Skeletal muscle satellite cell (primary cell): ENCODE data around the gene ARFGEF3.

ENCODE experiments used
- H3K27me3 ChIP-seq: 2 replicates; pipeline ENCODE4 v1.7.0; 2013; ENCODE audit warnings: low read length; ENCODE audit not compliant: control insufficient read depth, insufficient read depth
- H3K36me3 ChIP-seq: 2 replicates; pipeline ENCODE4 v1.7.0; 2013; ENCODE audit warnings: mild to moderate bottlenecking, control low read depth, low read length; ENCODE audit not compliant: insufficient read depth
- H3K4me1 ChIP-seq: 2 replicates; pipeline ENCODE4 v1.7.0; 2013; ENCODE audit warnings: low read length; ENCODE audit not compliant: control insufficient read depth, insufficient read depth
- H3K4me2 ChIP-seq: 2 replicates; pipeline ENCODE4 v1.7.0; 2013; ENCODE audit warnings: mild to moderate bottlenecking, low read length
- H3K4me3 ChIP-seq: 2 replicates; pipeline ENCODE4 v1.7.0; 2013; ENCODE audit warnings: low read length
- H3K9ac ChIP-seq: 2 replicates; pipeline ENCODE4 v1.7.0; 2013; ENCODE audit warnings: mild to moderate bottlenecking, low read depth, low read length, moderate library complexity
- H3K9me3 ChIP-seq: replicated peaks from 2 replicates; pipeline ENCODE4 v1.7.0; 2013; ENCODE audit warnings: mild to moderate bottlenecking, control low read depth, low read length

Gene ARFGEF3

DNA sequence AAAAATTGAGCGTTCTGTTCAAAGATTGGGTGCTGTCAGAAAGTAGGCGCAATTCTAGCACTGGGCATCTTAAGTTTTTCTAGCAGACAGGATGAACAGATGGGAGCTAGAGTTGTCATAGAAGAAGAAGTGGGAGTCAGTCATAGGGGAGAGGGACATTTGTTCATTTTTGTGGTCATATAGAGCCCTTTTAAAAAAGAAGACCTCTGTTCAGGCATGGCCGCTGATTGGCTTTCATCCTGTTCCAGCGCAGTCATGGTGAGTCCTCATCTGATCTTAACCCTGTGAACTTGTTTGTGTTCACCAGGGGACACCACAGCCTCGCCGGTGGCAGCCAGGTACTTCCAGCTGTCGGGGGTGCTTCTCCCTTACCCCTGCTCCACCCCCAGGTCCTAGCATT lies 86.3 kb downstream of the ARFGEF3 start:
- Histone ChIP-seq H3K9ac (no peak overlapping the region), H3K36me3 (no peaks in the 10 kb centered on the region), H3K4me2 (no peak overlapping the region), H3K27me3 (no peaks in the 10 kb centered on the region), H3K9me3 (no peaks in the 10 kb centered on the region), H3K4me1 (peaks cover 4% of the 10 kb centered on the region), H3K4me3 (no peak overlapping the region)

- no peaks in the 10 kb centered on the region for H3K27me3 ChIP-seq
- H3K9me3 ChIP-seq: no peaks in the 10 kb centered on the region
- no peak overlapping the region for H3K9ac ChIP-seq
- H3K36me3 ChIP-seq: no peaks in the 10 kb centered on the region
- no peak overlapping the region for H3K4me2 ChIP-seq
- H3K4me3 ChIP-seq: no peak overlapping the region
- H3K4me1 ChIP-seq: peaks cover 4% of the 10 kb centered on the region
These were observed 87.1 kb downstream of the ARFGEF3 start for GRCh38 chr6:138248878-138249277.

GRCh38 chr6:138250053-138250452 lies 88.3 kb downstream of the ARFGEF3 start:
- no peaks in the 10 kb centered on the region for H3K27me3 ChIP-seq
- H3K36me3 ChIP-seq: no peaks in the 10 kb centered on the region
- H3K9ac ChIP-seq: no peak overlapping the region
- no peak overlapping the region for H3K4me3 ChIP-seq
- H3K4me1 ChIP-seq: peaks cover 4% of the 10 kb centered on the region
- no peaks in the 10 kb centered on the region for H3K9me3 ChIP-seq
- H3K4me2 ChIP-seq: no peak overlapping the region

DNA sequence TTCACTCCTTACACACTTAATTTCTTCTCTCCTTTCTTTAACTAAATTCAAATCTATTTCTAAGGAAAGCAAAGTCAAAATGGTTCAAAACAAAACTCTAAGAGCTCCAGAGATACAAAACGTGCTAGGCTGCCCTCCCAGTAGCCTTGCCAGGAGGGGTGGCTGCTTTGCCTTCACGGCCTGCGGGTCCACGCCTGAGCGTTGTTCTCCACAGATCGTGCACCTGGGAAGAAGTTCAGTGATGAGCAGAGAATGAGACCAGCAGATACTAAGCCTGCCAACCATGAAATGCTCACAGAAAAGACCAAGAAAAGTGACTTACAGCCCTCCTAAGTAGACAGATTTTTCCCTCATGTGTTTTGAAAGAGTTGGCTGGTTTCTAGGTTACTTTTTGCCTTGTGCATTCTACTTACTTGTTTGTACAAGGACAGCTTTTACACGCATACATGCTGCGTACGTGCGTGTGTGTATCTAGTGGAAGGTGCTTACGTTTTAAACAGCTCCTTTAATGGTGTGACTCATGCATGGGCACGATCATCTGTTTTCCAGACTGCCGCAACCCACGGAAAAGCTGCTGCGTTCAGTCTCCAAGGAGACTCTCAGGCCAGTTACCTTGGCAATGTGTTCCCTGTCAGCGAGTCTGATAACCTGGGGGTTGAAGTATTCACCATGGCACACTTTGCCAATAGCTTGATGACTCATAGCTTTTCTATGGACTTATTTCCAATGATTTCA lies 88.9 kb downstream of the ARFGEF3 start:
- peak overlapping the region; percentile 2 for H3K4me2 ChIP-seq
- no peaks in the 10 kb centered on the region for H3K36me3 ChIP-seq
- H3K4me1 ChIP-seq: peaks cover 4% of the 10 kb centered on the region
- H3K9ac ChIP-seq: no peak overlapping the region
- H3K4me3 ChIP-seq: no peak overlapping the region
- H3K27me3 ChIP-seq: no peaks in the 10 kb centered on the region
- H3K9me3 ChIP-seq: no peaks in the 10 kb centered on the region

DNA sequence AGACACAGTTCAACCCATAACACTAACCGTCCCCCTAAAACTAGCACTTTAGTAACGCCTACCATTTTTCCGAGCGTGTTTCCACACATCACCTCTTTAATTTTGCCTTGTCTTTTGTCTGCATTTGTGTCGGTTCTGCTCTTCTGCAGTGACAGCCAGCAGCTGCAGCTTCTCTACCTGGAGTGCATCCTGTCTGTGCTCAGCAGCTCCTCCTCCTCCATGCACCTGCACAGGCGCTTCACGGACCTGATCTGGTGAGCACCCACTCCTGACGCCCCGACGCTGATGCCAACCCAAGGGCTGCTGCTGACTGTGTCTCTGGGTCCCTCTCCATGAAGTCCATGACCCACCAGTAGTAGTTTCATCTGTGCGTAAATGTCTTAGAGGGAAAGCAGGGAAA lies 92.0 kb downstream of the ARFGEF3 start:
- H3K9ac ChIP-seq: no peak overlapping the region
- peaks cover 4% of the 10 kb centered on the region for H3K4me1 ChIP-seq
- no peak overlapping the region for H3K4me3 ChIP-seq

GRCh38 chr6:138255443-138255842 lies 93.7 kb downstream of the ARFGEF3 start:
- Histone ChIP-seq H3K4me3 (no peak overlapping the region), H3K4me1 (peaks cover 4% of the 10 kb centered on the region), H3K27me3 (no peaks in the 10 kb centered on the region), H3K4me2 (no peak overlapping the region), H3K9ac (no peak overlapping the region), H3K36me3 (no peaks in the 10 kb centered on the region), H3K9me3 (no peaks in the 10 kb centered on the region)

More for the DNA sequence above, 92.0 kb downstream of the ARFGEF3 start:
- no peaks in the 10 kb centered on the region for H3K36me3 ChIP-seq
- H3K27me3 ChIP-seq: no peaks in the 10 kb centered on the region
- no peaks in the 10 kb centered on the region for H3K9me3 ChIP-seq
- no peak overlapping the region for H3K4me2 ChIP-seq

DNA sequence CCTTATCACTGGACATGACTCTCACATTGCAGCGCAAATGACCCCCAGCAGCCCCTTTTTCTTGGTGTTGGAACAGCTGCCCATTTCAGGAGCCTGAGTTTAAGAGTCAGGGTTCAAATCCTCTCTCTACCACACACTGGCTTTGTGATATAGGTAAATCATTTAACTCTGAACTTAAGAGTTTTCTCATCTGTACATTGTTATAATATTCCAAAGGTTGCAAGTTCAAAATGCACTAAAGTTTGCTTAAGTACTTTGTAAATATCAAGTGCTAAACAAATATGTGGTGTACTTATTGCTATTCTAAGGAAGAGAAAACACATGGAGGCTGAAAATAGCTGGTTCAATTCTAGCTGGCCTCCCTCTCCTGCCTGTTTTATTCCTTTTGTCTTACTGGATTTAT lies 95.9 kb downstream of the ARFGEF3 start:
- H3K4me3 ChIP-seq: no peak overlapping the region
- H3K9me3 ChIP-seq: no peaks in the 10 kb centered on the region
- no peaks in the 10 kb centered on the region for H3K4me1 ChIP-seq
- no peak overlapping the region for H3K9ac ChIP-seq
- H3K4me2 ChIP-seq: no peak overlapping the region
- no peaks in the 10 kb centered on the region for H3K36me3 ChIP-seq
- no peaks in the 10 kb centered on the region for H3K27me3 ChIP-seq

DNA sequence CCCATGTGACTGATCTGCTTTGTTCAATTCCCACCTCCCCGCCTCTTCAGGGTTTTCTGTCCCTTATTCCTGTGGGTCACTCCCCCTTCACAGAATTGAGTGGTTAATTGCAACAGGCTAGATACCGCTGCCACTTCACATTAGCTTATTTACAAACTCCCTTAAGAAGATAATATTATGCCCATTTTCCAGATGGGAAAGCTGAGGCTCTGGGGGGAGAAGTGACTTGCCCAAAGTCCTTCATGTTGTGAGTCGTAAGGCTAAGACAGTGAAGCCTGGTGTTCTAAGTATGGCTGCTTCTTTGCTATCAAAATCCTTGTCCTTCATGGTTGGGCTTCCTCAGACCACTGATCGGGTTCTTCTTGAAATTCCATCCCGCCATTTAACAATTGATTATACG lies 96.5 kb downstream of the ARFGEF3 start:
- Histone ChIP-seq H3K36me3 (no peaks in the 10 kb centered on the region), H3K27me3 (no peaks in the 10 kb centered on the region), H3K4me2 (no peak overlapping the region), H3K4me3 (no peak overlapping the region), H3K9ac (no peak overlapping the region), H3K9me3 (no peaks in the 10 kb centered on the region), H3K4me1 (no peaks in the 10 kb centered on the region)

GRCh38 chr6:138258991-138259390 lies 97.3 kb downstream of the ARFGEF3 start:
- no peak overlapping the region for H3K4me3 ChIP-seq
- no peaks in the 10 kb centered on the region for H3K9me3 ChIP-seq
- no peaks in the 10 kb centered on the region for H3K4me1 ChIP-seq
- H3K36me3 ChIP-seq: no peaks in the 10 kb centered on the region
- H3K27me3 ChIP-seq: no peaks in the 10 kb centered on the region
- no peak overlapping the region for H3K4me2 ChIP-seq
- H3K9ac ChIP-seq: no peak overlapping the region

DNA sequence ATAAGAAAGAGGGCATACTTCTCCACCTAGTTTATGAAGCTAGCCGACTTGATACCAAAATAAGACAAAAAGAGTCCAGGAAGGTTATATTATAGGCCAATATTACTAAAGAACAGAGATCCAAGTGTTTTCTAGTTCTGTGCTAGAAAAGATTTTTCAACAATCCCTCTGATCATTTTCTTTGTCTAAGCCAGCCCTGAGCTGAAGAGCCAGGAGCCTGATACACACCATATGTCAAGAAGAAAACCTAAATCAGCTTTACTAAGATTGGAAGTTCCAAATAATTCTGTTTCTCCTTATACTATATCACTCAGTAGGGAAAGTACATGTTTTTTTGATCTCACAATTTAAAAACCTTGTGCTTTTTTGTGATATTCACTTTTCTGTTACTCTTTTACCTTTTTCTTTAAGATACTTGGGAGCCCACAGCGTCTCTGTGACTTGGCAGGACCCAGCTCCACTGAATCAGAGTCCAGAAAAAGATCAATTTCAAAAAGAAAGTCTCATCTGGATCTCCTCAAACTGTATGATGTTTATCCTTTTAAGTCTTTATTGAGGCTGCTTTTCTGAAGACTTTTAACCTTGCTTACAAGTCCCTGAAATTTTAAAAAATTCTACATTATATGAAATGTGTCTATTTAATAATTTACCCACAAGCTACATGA lies 99.5 kb downstream of the ARFGEF3 start:
- H3K9ac ChIP-seq: no peak overlapping the region
- no peak overlapping the region for H3K4me2 ChIP-seq
- no peaks in the 10 kb centered on the region for H3K4me1 ChIP-seq
- H3K27me3 ChIP-seq: no peaks in the 10 kb centered on the region
- H3K36me3 ChIP-seq: no peaks in the 10 kb centered on the region
- H3K9me3 ChIP-seq: no peaks in the 10 kb centered on the region
- no peak overlapping the region for H3K4me3 ChIP-seq

DNA sequence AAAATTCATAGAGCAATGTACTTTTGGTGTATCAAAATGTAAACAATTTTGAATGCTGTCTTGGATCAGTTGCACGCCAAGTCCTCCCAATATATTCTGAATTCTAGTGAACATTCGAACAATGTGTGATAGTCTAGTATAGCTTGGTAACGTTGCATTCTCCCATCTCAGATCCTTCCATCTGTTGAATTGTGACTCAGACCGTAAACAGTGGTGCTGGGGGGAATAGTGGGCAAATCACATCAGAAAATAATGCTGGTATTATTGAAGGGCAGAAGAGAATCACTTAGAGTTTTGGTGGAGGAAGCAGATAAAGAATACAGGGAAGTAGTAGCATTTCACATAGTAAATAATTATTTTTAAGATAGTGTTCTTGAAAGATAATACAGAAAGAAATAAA lies 102.2 kb downstream of the ARFGEF3 start:
- H3K9ac ChIP-seq: no peak overlapping the region
- H3K9me3 ChIP-seq: no peaks in the 10 kb centered on the region
- no peak overlapping the region for H3K4me3 ChIP-seq
- H3K36me3 ChIP-seq: no peaks in the 10 kb centered on the region
- no peaks in the 10 kb centered on the region for H3K27me3 ChIP-seq
- H3K4me1 ChIP-seq: no peaks in the 10 kb centered on the region
- H3K4me2 ChIP-seq: no peak overlapping the region

DNA sequence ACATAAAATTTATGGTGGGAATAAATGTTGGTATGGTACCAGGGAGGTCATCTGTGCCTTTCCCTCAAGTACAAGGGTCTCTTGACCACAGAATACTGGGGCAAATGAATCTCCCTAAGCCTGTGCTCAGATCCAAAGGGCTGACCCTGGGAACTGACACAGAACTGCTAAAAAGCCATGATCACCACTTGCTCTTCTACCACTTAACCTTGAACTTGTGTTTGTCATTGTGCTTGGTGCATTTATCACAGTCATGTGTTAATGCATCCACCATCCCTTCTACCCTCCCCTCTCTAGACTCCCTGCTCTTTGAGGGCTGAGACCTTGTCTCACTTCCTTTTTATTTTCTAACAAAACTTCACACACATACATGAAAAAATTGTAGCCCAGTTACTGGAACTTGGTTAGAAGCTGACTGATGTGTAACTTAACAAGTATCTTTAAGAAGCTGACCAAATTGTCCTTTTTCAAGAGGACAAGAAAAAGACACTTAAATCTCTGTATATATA lies 102.7 kb downstream of the ARFGEF3 start:
- Histone ChIP-seq H3K4me3 (no peak overlapping the region), H3K36me3 (no peaks in the 10 kb centered on the region), H3K9me3 (no peaks in the 10 kb centered on the region), H3K4me2 (no peak overlapping the region), H3K4me1 (no peaks in the 10 kb centered on the region), H3K27me3 (no peaks in the 10 kb centered on the region), H3K9ac (no peak overlapping the region)
